ENCODE results near the gene MTMR12.

DNA sequence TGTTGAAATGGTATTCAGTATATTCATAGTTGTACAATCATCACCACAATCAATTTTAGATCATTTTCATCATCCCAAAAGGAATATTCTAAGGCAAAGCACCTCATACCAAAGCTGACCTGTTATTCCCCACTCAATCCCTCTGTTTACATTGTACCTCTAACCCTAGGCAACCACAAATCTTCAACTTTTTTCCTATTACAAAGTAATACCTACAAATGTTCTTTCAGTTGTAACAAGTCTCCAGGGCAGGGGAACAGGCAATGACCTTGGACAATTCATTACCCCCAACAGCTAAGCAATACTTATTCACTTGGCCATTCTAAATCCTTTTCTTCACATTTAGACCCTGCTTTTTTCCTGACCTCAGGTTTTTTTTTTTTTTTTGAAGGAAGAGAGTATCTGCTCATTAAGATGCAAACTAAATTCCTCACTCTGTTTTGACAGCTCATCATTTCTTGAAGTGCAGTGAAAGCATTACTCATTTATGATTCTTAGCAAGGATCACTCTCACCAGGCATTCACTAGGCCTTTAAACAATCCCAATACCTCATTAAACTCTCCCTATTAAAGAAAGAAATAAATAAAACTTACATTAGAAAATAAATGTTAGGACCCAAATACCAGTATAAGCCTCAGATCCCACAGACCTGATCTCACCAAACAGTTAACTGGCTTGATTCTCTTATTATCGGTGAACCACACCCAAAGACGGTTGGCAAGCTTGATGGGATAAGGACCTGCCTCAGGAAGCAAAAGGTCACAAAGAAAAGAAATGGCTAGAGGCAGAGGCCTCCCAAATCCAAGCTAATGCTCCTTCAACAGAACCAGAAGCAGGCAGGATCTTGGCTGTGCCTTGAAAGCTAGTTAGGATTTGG lies 15.3 kb downstream of the MTMR12 start:
- TF ChIP-seq POLR2A (IDR thresholded peaks at IDR 0.05; ENCODE audit: low read depth, low read length) (no peak), TAF1 (IDR thresholded peaks at IDR 0.05; ENCODE audit: borderline replicate concordance, low read depth, low read length) (no peak)

All from GM12892 (cell line).